ENCODE data around the gene TMCO1. TPM values are rescaled to one million over a fixed set of nuclear protein-coding genes. Genes with fewer than 3 reads are reported as not detected.

TMCO1 gene
- total RNA-seq, 2 experiments from 2014 or later = 57.9 to 60.8 TPM

DNA sequence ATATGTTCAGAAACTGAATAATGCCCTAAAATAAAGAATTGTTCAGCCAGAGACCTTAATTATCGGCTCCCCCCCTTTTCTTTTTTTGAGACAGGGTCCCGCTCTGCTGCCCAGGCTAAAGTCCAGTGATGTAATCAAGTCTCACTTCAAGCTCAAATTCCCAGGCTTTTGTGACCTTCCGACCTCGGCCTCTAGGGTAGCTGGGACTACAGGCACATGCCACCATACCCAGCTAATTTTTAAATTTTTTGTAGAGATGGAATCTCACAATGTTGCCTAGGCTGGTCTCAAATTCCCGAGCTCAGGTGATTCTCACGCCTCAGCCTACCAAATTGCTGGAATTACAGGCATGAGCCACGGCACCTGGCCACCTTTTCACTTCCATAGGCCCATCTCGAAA lies 26.5 kb downstream of the TMCO1 start:
- Mint-ChIP-seq H3K36me3 (ENCODE audit: low read depth) (peaks cover 42% of the 10 kb centered on the region), H3K9me3 (no peaks in the 10 kb centered on the region), H3K4me1 (ENCODE audit: low read depth) (peaks cover 9% of the 10 kb centered on the region), H3K27me3 (no peaks in the 10 kb centered on the region), H3K27ac (no peak overlapping the region), H3K4me3 (no peak overlapping the region)
- TF ChIP-seq, protein P1, sequence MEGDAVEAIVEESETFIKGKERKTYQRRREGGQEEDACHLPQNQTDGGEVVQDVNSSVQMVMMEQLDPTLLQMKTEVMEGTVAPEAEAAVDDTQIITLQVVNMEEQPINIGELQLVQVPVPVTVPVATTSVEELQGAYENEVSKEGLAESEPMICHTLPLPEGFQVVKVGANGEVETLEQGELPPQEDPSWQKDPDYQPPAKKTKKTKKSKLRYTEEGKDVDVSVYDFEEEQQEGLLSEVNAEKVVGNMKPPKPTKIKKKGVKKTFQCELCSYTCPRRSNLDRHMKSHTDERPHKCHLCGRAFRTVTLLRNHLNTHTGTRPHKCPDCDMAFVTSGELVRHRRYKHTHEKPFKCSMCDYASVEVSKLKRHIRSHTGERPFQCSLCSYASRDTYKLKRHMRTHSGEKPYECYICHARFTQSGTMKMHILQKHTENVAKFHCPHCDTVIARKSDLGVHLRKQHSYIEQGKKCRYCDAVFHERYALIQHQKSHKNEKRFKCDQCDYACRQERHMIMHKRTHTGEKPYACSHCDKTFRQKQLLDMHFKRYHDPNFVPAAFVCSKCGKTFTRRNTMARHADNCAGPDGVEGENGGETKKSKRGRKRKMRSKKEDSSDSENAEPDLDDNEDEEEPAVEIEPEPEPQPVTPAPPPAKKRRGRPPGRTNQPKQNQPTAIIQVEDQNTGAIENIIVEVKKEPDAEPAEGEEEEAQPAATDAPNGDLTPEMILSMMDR (IDR thresholded peaks at IDR 0.05) = no peak
- intact Hi-C loops (cut with micrococcal nuclease) = no loop called here
- DNase-seq (no peak), ATAC-seq (no peak)
- POLR2A ChIA-PET = no interaction called here
- CTCF ChIA-PET = interaction anchor here (0.7 kb wide), 1 partner anchor 17 kb away, joined by 3 read pairs; no protein-coding TSS in a partner anchor

- no peak overlapping the region for H3K4me3 Mint-ChIP-seq
- no peaks in the 10 kb centered on the region for H3K9me3 Mint-ChIP-seq
- ATAC-seq (no peak), DNase-seq (no peak)
- POLR2A ChIA-PET = no interaction called here
- no peak overlapping the region for H3K27ac Mint-ChIP-seq
- intact Hi-C loops (cut with micrococcal nuclease) = no loop called here
- H3K4me1 Mint-ChIP-seq (ENCODE audit: low read depth) = peaks cover 10% of the 10 kb centered on the region
- CTCF ChIA-PET = interaction anchor here (0.6 to 1.5 kb wide), 3 partner anchors 10 to 185 kb away, joined by 3 to 4 read pairs (median 4); no protein-coding TSS in a partner anchor
- no peaks in the 10 kb centered on the region for H3K27me3 Mint-ChIP-seq
- H3K36me3 Mint-ChIP-seq (ENCODE audit: low read depth) = peaks cover 42% of the 10 kb centered on the region
- TF ChIP-seq, protein P1 (IDR thresholded peaks at IDR 0.05) = no peak
Observed at GRCh38 chr1:165738794-165739193, 29.9 kb downstream of the TMCO1 start.

- no peaks in the 10 kb centered on the region for H3K27me3 Mint-ChIP-seq
- ChIA-PET POLR2A (no interaction called here), CTCF (interaction anchor here (1.5 kb wide), 1 partner anchor 9 kb away, joined by 4 read pairs; no protein-coding TSS in a partner anchor)
- H3K36me3 Mint-ChIP-seq (ENCODE audit: low read depth) = peaks cover 35% of the 10 kb centered on the region
- H3K4me3 Mint-ChIP-seq = no peak overlapping the region
- no peak for ATAC-seq
- H3K27ac Mint-ChIP-seq = no peak overlapping the region
- peaks cover 10% of the 10 kb centered on the region for H3K4me1 Mint-ChIP-seq (ENCODE audit: low read depth)
- intact Hi-C loops (cut with micrococcal nuclease) = no loop called here
- no peak for DNase-seq
- H3K9me3 Mint-ChIP-seq = no peaks in the 10 kb centered on the region
- TF ChIP-seq, protein P1 (IDR thresholded peaks at IDR 0.05) = no peak
Observed at GRCh38 chr1:165737196-165737595, 31.5 kb downstream of the TMCO1 start.

GRCh38 chr1:165734906-165735305 lies 33.8 kb downstream of the TMCO1 start:
- intact Hi-C loops (cut with micrococcal nuclease) = no loop called here
- Mint-ChIP-seq H3K9me3 (no peaks in the 10 kb centered on the region), H3K27ac (no peak overlapping the region), H3K4me3 (no peak overlapping the region), H3K36me3 (ENCODE audit: low read depth) (peaks cover 16% of the 10 kb centered on the region), H3K27me3 (no peaks in the 10 kb centered on the region), H3K4me1 (ENCODE audit: low read depth) (peaks cover 10% of the 10 kb centered on the region)
- ATAC-seq = no peak
- TF ChIP-seq, protein P1 (IDR thresholded peaks at IDR 0.05) = no peak
- no peak for DNase-seq
- POLR2A ChIA-PET = no interaction called here
- CTCF ChIA-PET = interaction anchor here (1.4 to 1.6 kb wide), 2 partner anchors 34 to 133 kb away, joined by 3 to 4 read pairs; partner anchors contain the start of gene TMCO1

- no peaks in the 10 kb centered on the region for H3K27me3 Mint-ChIP-seq
- no peak for ATAC-seq
- H3K36me3 Mint-ChIP-seq (ENCODE audit: low read depth) = peaks cover 14% of the 10 kb centered on the region
- H3K9me3 Mint-ChIP-seq = no peaks in the 10 kb centered on the region
- ChIA-PET POLR2A (interaction anchor here (1.3 kb wide), 1 partner anchor 29 kb away, joined by 3 read pairs; the partner anchor contains the start of gene ALDH9A1), CTCF (no interaction called here)
- no peak for DNase-seq
- H3K4me3 Mint-ChIP-seq = no peak overlapping the region
- intact Hi-C loops (cut with micrococcal nuclease) = no loop called here
- TF ChIP-seq, protein P1 (IDR thresholded peaks at IDR 0.05) = no peak
- no peak overlapping the region for H3K27ac Mint-ChIP-seq
- no peaks in the 10 kb centered on the region for H3K4me1 Mint-ChIP-seq (ENCODE audit: low read depth)
Observed at GRCh38 chr1:165726841-165727240, 41.8 kb downstream of the TMCO1 start.

All from activated CD8-positive, alpha-beta T cell treated with anti-CD3 and anti-CD28 coated beads for 36 hours (primary cell).